MM.1S (cell line): ENCODE measurements around the gene RNU1-1.

Experiments
- EZH2 ChIP-seq: fragments of 300-600 bp; sonication (generic); optimal IDR thresholded peaks from 2 replicates; pipeline ENCODE3; 2017; ENCODE audit warnings: low read depth, mild to moderate bottlenecking, antibody characterized with exemption, low read length, mixed read lengths
- EZH2phosphoT487 ChIP-seq: fragments of 300-600 bp; sonication (generic); IDR thresholded peaks from 2 replicates; pipeline ENCODE4 v1.6.1; 2018; ENCODE audit warnings: antibody characterized with exemption, low read length
- TF ChIP-seq, protein P1 (sequence below): fragments of 300-600 bp; sonication (generic); IDR thresholded peaks from 2 replicates; pipeline ENCODE4 v1.5.1; 2016; ENCODE audit warnings: antibody characterized with exemption, low read length, mixed read lengths

DNA sequence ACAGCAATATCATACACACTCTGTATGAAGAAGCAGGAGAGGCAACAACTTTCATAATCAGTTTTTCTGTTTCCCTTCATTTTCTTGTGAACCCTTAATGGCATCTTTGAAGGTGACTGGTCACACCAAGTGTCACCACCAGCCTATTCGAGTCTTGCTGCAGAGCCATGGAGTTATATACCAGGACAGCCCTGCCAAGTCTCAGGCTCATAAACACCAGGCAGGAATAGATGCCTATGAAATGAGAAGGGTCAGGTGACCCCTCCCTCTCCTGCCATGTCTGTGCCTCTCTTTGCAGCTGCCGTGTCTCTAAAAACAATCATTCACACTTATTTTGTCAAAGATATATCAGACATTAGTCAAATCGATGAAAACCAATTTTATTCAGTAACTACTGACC lies 45.5 kb downstream of the RNU1-1 start:
- TF ChIP-seq, protein P1, sequence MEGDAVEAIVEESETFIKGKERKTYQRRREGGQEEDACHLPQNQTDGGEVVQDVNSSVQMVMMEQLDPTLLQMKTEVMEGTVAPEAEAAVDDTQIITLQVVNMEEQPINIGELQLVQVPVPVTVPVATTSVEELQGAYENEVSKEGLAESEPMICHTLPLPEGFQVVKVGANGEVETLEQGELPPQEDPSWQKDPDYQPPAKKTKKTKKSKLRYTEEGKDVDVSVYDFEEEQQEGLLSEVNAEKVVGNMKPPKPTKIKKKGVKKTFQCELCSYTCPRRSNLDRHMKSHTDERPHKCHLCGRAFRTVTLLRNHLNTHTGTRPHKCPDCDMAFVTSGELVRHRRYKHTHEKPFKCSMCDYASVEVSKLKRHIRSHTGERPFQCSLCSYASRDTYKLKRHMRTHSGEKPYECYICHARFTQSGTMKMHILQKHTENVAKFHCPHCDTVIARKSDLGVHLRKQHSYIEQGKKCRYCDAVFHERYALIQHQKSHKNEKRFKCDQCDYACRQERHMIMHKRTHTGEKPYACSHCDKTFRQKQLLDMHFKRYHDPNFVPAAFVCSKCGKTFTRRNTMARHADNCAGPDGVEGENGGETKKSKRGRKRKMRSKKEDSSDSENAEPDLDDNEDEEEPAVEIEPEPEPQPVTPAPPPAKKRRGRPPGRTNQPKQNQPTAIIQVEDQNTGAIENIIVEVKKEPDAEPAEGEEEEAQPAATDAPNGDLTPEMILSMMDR = no peak
- no peak for TF ChIP-seq EZH2
- TF ChIP-seq EZH2phosphoT487 = no peak
